Stimulated activated CD4-positive, alpha-beta T cell treated with anti-CD3 and anti-CD28 coated beads, TNF-alpha, amount 100 ng/mL, for 48 hours (primary cell): ENCODE results near the gene GDF15.
"Not testable (repeated sequence)": the region's sequence is repeated elsewhere in the genome, so short reads cannot be mapped to it uniquely, and the experiment has no call there.

Experiments
- DNase-seq, 3 donors: peaks; one replicate each; pipeline ENCODE4 v3.0.0-alpha.2; 2020; ENCODE audit warnings: low read depth in 3 of 3

GDF15 gene

DNA sequence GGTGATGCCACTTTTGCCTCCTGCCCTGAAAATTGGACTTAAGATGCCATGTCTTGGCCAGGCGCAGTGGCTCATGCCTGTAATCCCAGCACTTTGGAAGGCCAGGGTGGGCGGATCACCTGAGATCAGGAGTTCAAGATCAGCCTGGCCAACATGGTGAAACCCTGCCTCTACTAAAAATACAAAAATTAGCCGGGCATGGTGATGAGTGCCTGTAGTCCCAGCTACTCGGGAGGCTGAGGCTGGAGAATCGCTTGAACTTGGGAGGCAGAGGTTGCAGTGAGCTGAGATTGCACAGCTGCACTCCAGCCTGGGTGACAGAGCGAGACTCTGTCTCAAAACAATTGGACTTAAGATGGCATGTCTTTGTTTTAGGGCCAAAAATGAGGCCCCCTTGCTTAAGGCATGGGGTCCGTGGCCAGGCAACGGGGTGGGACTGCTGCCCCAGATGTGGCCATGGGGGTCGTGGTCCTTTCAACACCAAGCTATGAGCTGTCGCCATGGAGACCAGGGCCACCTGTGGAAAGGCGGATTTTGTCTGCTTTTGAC, 21.6 kb upstream of the GDF15 start:
- not testable (repeated sequence) for DNase-seq

DNA sequence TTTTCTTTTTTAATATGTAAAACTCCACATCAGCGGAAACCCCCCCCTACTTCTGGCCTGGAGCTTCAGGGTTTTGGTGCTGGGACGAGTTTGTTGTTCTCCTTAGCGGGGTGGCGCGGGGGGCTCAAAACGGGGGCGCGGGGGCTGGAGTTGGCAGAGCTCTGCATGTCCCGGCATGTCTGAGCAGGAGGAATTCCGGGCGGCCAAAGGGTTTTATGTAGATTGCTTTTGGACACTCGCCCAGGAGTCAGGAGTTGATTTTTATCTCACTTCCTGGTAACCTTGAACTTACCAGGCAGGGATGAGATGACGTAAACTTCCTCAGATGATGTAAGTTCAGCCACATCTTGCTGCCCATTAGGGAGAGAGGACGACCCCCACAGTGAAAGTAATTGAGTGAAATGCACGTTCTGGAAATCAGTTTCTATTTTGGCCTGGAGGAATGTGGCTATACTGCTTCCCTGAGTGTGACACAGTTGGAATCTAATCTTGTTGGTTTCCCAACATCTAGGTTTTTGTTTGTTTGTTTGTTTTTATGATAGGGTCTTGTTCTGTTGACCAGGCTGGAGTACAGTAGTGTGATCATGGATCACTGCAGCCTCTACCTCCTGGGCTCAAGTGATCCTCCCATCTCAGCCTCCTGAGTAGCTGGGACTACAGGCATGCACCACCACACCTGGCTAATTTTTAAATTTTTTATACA, 21.0 kb upstream of the GDF15 start:
- DNase-seq: no peak

DNA sequence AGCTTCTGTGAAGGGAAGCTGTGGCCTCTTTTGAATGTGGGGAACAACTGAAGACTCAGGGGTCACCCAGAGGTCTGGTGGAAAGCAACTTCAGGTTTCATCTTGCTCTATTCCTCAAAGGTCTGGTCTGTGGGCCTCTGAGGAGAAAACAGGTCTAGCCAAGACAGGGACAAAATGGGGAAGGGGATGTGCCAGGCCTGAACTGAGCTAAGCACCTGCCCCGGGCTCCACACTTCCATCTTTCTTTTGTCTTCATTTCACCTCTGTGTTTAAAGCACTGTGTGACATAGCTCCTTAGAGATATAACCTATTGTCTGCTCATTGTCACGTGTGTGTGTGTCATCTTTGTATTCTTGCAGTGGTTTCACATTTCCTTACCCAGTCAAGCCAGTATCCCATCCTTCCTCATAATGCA, 19.9 kb upstream of the GDF15 start:
- DNase-seq: no peak

DNA sequence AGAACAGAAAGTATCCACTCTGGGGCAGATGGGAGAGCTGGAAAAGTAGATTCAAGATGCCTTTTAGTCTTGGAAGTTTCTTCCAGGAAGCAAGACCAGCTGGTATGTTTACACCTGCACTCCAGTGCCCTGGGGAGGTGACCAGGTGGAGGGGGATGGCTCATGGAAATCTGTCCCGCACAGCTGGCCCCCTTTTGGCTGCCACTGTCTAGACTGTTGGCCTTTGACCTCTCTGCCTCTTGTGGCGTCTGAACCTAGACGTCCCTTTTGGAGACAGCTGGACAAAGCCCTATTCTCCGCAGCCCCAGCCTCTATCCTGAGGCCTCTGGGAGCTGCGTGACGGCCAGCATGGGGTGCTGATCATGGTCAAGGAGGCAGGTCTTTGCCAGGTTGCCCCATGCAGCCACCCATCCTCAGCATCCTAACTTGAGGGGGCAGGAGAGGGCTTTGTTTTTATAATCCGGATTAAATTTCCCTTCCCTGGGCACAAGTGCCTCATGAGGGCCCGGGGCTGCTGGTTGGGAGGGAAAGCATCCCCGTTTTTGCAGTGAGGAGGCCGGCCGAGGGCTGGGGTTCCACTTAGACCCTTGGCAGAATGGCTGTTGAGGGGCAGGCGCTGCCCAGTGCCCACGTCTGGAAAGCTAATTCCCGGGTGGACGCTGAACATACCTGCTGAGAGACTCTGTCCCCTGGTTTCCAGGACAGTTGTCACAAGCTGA, 17.3 kb upstream of the GDF15 start:
- DNase-seq: no peak

DNA sequence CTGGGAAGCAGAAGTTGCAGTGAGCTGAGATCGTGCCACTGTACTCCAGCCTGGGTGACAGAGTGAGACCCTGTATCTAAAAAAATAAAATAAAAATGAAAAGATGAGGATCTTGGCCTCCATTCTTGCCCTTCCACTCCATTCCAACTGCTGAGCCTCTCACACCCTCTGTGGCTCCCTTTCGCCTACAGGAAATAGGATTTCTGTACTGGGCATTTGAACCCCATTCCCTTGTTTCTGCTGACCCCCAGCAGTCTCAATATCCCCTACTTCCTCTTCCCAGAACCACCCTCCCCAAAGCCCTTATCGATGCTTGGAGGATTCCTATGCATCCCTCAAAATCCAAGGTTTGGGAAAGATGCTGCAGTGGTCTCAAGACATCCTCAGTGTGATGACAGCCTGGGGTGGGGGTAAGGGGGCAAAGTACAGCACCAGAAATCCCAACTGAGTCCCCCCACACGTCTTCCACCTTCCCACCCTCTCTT, 12.5 kb upstream of the GDF15 start:
- DNase-seq: no peak

DNA sequence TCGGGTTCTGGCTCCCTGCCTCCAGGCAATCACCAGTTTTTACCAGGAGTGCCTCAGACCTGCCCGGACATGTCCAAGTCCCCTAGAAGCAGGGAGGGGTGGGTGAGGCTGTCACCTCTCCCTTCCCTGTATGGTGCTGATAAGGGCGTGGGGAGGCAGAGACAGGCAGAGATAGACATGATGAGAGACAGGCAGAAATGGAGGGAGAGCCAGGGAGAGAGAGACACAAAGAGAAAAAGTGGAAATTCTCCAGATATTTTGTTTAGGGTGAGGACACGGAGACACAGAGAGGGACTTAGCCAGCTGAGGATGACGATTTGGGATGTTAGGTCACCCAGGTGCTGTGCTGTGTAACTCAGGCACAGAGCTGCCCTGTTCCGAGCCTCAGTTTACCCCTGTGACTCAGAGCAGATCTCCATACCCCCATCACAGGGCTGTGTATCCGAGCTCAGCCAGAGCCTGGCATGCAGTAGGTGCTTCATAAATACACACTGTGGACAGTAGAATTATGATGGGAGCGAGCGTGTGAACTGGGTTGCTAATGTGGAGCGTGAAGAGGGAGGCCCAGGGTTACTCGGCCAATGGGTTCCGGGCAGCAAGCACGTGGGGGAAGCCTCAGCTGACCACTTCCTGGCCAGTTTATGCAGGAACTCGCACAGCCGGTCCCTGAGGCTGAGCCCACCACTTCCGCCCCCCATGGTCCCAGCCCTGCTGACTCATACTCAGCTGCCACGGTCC, 11.9 kb upstream of the GDF15 start:
- peak; percentile 9 to 14 (median 13) for DNase-seq

DNA sequence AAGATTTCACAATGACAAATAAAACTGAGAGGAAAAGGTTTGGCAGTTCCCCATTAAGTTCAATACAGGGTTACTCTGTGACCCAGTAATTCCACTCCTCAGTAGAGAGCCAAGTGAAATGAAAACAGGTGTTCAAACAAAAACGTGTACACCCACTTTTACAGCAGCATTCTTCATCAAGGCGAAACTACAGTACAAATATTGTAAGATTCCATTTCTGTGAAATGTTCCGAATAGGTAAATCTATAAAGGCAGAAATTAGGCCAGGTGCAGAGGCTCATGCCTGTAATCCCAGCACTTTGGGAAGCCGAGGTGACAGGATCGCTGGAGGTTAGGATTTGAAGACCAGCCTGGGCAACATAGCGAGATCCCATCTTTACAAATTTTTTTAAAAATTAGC, 8.9 kb upstream of the GDF15 start:
- no peak for DNase-seq

DNA sequence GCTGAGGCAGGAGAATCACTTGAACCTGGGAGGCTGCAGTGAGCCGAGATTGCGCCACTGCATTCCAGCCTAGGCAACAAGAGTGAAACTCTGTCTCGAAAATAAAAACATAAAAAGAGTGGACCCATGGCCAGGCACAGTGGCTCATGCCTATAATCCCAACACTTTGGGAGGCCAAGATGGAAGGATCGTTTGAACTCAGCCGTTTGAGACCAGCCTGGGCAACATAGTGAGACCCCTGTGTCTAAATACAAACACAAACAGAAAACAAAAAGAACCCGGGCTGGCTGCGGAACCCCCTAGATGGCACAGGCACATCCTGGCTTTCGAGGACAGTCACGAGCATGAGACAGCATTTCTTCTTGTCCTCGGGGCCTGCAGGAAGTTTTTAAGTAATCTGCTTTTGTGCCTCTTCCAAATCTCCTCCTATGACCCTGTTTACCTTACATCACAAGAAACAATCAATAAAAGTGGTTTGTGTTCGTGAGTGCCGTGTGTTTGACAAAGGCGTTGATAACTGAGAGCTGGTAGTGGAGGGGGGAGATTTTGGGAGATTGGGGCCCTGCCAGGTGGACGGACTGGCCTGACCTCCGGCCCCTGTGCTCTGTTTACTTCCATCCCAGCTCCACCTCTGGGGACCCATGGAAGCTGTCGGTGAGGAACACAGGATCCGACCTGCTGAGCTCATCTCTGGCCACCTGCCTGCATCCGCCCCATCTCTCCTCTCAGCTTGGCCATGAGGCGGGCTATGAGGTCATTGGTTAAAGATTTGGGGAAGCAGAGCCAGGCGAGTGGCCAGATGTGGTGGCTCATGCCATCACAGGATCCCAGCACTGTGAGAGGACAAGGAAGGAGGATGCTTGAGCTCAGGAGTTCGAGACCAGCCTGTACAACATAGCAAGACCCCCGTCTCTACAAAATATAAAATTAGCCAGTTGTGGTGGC, 5.9 kb upstream of the GDF15 start:
- no peak for DNase-seq

DNA sequence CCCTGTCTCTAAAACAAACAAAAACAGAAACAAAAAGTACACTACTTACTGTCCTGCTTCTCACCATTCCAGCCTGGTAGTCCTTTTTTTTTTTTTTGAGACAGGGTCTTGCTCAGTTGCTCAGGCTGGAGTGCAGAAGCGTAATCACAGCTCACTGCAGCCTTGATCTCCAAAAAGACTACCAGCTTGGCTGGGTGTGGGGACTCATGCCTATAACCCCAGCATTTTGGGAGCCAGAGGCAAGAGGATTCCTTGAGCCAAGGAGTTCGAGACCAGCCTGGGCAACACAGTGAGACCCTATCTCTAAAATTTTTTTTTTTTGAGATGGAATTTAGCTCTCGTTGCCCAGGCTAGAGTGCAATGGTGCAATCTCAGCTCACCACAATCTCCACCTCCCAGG, 5.1 kb upstream of the GDF15 start:
- DNase-seq: no peak

DNA sequence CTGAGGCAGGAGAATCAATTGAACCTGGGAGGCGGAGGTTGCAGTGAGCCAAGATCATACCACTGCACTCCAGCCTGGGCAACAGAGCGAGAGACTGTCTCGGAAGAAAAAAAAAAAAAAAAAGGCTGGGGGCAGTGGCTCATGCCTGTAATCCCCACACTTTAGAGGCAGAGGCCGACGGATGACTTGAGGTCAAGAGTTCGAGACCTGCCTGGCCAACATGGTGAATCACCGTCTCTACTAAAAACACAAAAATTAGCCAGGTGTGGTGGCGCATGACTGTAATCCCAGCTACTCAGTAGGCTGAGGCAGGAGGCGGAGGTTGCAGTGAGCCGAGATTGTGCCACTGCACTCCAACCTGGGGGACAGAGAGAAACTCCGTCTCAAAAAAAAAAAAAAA, 2.3 kb upstream of the GDF15 start:
- not testable (repeated sequence) for DNase-seq

DNA sequence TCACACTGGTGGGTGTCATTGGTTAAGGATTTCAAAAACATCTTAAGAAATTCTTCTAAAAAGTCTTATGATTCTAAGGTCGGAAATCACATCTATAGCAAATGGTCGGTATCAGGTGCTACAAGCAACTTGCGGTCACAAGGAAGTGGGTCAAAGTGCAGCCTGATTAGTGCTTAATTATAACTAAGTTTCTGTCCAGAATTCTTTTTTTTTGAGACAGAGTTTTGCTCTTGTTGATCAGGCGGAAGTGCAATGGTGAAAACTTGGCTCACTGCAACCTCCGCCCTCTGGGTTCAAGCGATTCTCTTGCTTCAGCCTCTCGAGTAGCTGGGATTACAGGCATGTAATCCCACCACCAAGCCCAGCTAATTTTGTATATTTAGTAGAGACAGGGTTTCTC, 1.2 kb upstream of the GDF15 start:
- no peak for DNase-seq

DNA sequence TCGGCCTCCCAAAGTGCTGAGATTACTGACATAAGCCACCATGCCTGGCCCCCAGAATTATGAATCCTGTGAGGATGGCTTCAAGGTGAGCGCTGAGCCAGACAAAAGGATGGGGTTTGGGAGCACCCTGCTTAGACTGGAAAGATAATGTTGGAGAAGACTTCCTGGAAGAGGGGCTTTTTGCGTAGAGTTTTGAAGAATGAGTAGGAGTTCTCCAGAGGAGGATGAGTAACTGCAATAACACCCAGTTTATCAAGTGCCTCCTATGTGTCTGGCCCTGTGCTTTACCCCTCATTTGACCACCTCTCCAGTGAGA, 641 bp upstream of the GDF15 start:
- DNase-seq: no peak

DNA sequence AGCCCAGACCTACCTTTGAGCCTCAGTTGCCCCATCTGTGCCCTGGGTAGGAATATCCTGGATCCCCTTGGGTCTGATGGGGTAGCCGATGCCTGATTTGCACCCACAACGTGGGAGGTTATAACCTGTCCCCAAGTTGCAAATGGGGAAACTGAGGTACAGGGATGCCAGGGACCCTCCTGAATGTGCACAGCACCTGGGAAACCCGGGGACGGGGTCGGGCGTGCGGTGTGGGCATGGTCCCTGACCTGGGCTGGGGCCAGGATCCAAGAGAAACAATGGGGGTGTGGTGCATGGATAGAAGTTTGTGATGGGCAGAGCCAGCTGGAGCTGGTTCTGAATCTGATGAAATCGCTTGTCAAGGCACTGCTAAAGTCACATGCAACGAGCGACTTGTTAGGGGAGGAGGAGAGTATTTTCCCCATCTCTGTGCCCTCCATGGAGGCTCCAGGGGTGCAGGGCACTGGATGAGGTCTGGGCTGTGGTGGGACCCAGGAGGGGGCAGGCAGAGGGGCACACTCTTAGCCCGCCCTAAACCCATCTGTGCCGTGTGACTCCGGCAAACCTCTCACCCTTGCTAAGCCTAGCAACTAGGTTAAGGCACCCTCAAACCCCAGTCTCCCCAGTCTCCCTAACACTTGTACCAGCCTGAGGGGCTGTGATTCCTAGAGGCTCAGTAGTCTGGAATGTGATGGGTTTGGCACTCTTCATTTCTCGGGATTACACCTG, 749 bp downstream of the GDF15 start:
- no peak for DNase-seq

DNA sequence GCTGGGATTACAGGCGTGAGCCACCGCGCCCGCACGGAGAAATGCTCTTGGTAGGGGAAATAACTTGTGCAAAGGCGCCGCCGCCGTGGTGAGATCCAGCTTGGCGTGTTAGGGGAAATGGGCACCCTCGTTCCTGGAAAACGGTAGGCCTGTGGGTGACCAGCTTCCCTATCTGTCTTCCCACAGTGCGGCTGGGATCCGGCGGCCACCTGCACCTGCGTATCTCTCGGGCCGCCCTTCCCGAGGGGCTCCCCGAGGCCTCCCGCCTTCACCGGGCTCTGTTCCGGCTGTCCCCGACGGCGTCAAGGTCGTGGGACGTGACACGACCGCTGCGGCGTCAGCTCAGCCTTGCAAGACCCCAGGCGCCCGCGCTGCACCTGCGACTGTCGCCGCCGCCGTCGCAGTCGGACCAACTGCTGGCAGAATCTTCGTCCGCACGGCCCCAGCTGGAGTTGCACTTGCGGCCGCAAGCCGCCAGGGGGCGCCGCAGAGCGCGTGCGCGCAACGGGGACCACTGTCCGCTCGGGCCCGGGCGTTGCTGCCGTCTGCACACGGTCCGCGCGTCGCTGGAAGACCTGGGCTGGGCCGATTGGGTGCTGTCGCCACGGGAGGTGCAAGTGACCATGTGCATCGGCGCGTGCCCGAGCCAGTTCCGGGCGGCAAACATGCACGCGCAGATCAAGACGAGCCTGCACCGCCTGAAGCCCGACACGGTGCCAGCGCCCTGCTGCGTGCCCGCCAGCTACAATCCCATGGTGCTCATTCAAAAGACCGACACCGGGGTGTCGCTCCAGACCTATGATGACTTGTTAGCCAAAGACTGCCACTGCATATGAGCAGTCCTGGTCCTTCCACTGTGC, 2.4 kb downstream of the GDF15 start:
- DNase-seq: peak; percentile 54 to 71 (median 70)

DNA sequence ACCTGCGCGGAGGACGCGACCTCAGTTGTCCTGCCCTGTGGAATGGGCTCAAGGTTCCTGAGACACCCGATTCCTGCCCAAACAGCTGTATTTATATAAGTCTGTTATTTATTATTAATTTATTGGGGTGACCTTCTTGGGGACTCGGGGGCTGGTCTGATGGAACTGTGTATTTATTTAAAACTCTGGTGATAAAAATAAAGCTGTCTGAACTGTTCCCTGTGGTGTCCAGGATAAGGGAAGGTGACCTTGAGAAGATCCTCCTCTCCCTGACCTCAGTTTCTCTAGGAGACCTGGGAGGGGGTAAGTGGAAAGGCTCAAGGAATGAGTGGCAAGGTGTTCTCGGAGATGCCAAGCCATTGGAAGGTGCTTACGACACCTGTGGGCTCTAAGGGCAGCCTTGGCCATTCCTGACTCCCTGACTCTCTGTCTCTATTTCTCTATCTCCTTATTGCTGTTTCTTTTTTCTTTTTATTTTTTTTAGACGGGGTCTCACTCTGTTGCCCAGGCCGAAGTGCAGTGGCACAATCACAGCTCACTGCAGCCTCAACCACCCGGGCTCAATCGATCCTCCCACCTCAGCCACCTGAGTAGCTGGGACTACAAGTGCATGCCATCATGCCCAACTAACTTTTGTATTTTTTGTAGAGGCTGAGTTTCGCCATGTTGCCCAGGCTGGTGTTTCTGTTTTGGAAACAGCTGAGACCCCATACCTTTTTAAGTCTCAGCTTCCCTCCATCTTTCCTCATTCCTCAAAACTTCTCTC, 3.2 kb downstream of the GDF15 start:
- no peak for DNase-seq

DNA sequence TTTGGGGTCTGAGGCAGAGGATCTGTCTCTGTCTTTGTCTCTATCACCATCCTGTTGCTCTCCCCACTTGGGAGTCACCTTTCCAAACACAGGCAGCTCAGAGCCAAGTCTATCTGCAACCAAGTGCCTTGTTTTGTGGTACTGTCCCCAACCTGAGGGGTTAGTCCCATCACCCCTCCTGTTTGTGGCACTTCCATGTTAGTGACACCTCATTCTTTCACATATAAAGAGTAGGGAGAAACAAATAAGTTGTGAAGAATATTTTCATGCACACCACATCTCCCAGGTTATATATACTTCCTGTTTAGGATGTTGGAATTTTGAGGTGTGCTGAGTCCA, 3.7 kb downstream of the GDF15 start:
- no peak for DNase-seq

DNA sequence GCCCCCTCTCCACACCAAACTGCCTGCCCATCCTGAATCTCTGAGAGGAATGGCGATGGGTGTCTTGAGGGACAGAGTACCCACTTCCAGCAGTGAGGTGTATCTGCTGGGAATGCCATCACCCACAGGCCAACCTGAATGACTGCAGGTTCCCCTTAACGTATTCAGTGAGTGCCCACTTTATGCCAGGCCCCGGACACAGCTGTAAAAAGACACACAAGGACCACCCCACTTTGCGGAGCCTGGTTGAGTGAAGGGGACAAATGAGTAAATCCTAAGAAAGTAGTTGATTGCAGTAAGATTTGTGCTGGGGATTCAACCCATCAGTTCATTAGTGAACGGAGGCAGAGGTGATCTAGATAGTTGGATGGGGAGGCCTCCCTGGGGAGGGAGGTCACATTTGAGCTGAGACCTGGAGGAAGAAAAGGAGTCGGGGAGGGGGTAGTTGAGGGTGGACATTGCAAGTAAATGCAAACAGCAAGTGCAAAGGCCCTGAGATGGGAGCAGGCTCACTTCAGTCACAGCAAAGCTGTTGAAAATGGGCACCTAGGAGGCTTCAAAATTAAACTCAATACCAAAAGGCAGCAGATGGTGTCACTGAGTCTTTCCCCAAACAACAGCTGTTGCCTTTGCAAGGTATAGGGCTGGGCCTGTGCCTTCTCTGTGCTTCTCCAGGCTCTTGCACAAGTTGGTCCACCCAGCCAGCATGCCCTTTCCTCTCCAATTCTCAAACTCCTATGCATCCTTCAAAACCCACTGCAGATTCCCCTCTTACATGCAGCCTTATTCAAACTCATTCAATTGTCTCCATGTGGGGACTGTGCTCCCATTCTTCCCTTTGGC, 4.3 kb downstream of the GDF15 start:
- no peak for DNase-seq

DNA sequence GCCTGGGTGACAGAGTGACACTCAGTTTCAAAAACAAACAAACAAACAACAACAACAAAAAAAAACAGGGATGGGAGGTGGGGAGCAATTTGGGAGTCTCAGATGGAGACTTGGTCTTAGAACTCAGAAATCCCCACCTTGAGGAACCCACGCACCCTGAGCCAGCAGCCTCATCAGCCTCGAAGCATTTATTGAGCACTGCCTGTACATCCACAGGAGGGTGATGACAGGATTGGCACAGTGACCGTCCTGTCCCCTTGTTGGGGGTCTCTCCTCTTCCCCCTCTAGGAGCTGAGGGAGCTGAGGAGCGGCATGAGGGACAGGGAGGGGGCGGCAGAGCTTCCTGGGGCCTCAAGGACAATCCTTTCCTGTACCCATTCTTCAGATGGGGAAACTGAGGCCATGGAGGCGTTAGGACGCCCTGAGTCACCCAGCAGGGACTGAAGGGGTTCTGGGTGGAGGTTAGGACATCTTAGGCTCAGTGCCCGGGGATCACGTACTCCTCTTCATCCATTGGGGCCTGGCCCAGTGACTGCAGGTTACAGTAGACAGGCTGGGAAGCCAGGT, 5.6 kb downstream of the GDF15 start:
- no peak for DNase-seq
